Keratinocyte (primary cell): Measurements from ENCODE around the gene PPFIBP2. TPM values are rescaled to one million over a fixed set of nuclear protein-coding genes. Genes with fewer than 3 reads are reported as not detected.

Experiments
- DNase-seq: peaks from one replicate; pipeline ENCODE4 v3.0.0-alpha.2; 2011; ENCODE audit warnings: low read depth, missing footprints, low spot score
- FAIRE-seq: peaks from 2 replicates; lab custom pipeline; 2011; peaks lifted over from hg19 to GRCh38; lab: Jason Lieb, UNC
- H2AFZ ChIP-seq: 2 replicates; pipeline ENCODE4 v1.6.0; 2012; ENCODE audit warnings: low read length, control low read depth, inconsistent platforms; ENCODE audit not compliant: control insufficient read depth
- H3K27ac ChIP-seq: 2 replicates; pipeline ENCODE4 v1.5.1; 2011; ENCODE audit warnings: low read length; ENCODE audit not compliant: control insufficient read depth, insufficient read depth
- H3K27me3 ChIP-seq: 3 replicates; pipeline ENCODE4 v1.6.0; 2011; ENCODE audit warnings: low read length; ENCODE audit not compliant: control insufficient read depth, insufficient read depth; ENCODE audit errors: extremely low read depth
- H3K36me3 ChIP-seq, 2 experiments: 2 replicates in 1 of 2; 3 replicates in 1 of 2; pipeline ENCODE4 v1.5.1; 2011; ENCODE audit warnings: low read length in 2 of 2, mild to moderate bottlenecking in 1 of 2; ENCODE audit not compliant: control insufficient read depth in 2 of 2, insufficient read depth in 2 of 2; ENCODE audit errors: extremely low read depth in 1 of 2
- H3K4me1 ChIP-seq: 3 replicates; pipeline ENCODE4 v1.5.1; 2011; ENCODE audit warnings: low read length; ENCODE audit not compliant: control insufficient read depth, insufficient read depth; ENCODE audit errors: extremely low read depth
- H3K4me2 ChIP-seq: 3 replicates; pipeline ENCODE4 v1.6.0; 2011; ENCODE audit warnings: low read depth, low read length; ENCODE audit not compliant: control insufficient read depth, insufficient read depth; ENCODE audit errors: extremely low read depth
- H3K4me3 ChIP-seq, 3 experiments: fragments of 200-600 bp in 1 of 3; sonication (generic) in 1 of 3; 2 replicates in 2 of 3; 3 replicates in 1 of 3; pipeline ENCODE4 v1.5.1; 2011 to 2016; ENCODE audit warnings: low read length in 3 of 3, mild to moderate bottlenecking in 3 of 3, control low read depth in 2 of 3, inconsistent platforms in 1 of 3, low read depth in 1 of 3, mixed read lengths in 1 of 3, mixed run types in 1 of 3, moderate library complexity in 1 of 3; ENCODE audit not compliant: control insufficient read depth in 2 of 3, insufficient read depth in 2 of 3; ENCODE audit errors: extremely low read depth in 1 of 3
- H3K79me2 ChIP-seq: 2 replicates; pipeline ENCODE4 v1.6.0; 2012; ENCODE audit warnings: low read length; ENCODE audit not compliant: control insufficient read depth, insufficient read depth
- H3K9ac ChIP-seq: 3 replicates; pipeline ENCODE4 v1.6.0; 2011; ENCODE audit warnings: low read length; ENCODE audit not compliant: control insufficient read depth, insufficient read depth; ENCODE audit errors: extremely low read depth
- H3K9me1 ChIP-seq: 3 replicates; pipeline ENCODE4 v1.6.0; 2011; ENCODE audit warnings: low read length; ENCODE audit not compliant: control insufficient read depth, insufficient read depth; ENCODE audit errors: extremely low read depth
- H3K9me3 ChIP-seq: 2 replicates; pipeline ENCODE4 v1.5.1; 2012; ENCODE audit warnings: low read depth, low read length; ENCODE audit not compliant: control insufficient read depth
- H4K20me1 ChIP-seq: 3 replicates; pipeline ENCODE4 v1.6.0; 2011; ENCODE audit warnings: low read length; ENCODE audit not compliant: control insufficient read depth, insufficient read depth; ENCODE audit errors: extremely low read depth
- EZH2 ChIP-seq: IDR thresholded peaks from one replicate; pipeline ENCODE4 v1.6.1; 2012; ENCODE audit warnings: inconsistent platforms, mild to moderate bottlenecking, low read length, moderate library complexity
- dilution Hi-C: fragments of 300-500 bp; cut with MboI; formaldehyde crosslinking; loops from one replicate; pipeline ENCODE4 v1.7.0; 2020; ENCODE audit warnings: low sequenced_read_pairs; ENCODE audit not compliant: extremely low pct_ligation_motif_present
- polyA plus RNA-seq, 5 experiments: library from polyadenylated mRNA; depleted of rRNA in 3 of 5; stranded (reverse) in 3 of 5; stranded (forward) in 1 of 5; unstranded in 1 of 5; fragments of >200 nt; gene quantifications; 1 replicate in 1 of 5; 2 replicates in 3 of 5; 3 replicates in 1 of 5; pipeline versions ENCODE4 v1.2.1 to v1.2.3, GENCODE V29; 2011 to 2012; ENCODE audit warnings: missing spikeins in 2 of 5, low read depth in 1 of 5, low replicate concordance in 1 of 5
- TF ChIP-seq, protein P1 (sequence below), 3 experiments: IDR thresholded peaks in 1 of 3; conservative IDR thresholded peaks in 1 of 3; optimal IDR thresholded peaks in 1 of 3; 2 replicates in 2 of 3; 3 replicates in 1 of 3; pipeline versions ENCODE3 to v1.5.1; 2011; ENCODE audit warnings: low read length in 3 of 3, mild to moderate bottlenecking in 3 of 3, moderate library complexity in 2 of 3, control low read depth in 1 of 3, inconsistent platforms in 1 of 3; ENCODE audit not compliant: insufficient read depth in 2 of 3; ENCODE audit errors: extremely low read depth in 1 of 3

Gene PPFIBP2
- polyA plus RNA-seq, 1 donor (not counting 4 experiments of a cell fraction or from before 2014, with no cell fraction given), result 11.0 TPM

DNA sequence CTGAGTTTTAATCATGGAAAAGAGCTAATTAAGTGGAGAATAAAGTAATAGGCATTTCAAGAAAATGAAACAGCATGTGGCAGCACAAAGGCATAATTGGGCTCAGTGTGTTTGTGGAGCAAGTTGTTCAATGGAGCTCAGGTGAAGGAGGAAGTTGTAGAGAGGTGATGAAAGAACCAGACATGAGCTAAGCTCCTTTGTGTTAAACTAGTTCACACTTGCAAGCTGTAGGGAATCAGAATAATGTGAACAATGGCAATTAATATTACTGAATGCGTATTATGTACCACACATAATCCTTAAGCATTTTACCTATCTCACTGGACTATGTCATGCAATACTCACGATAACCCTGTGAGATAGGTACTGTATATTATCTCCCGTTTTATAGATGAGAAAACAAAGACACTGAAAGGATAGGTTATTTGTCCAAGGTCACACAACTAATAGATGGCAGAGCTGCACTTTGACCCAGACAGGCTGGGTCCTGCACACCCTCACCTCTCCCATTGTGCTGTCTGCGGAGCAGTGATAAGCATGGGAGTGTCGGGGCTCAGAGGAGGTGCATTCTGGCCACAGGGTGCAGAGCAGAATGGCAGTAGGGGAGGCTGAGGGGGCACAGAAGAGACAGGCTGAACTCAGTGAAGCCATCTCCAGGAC, 19.6 kb upstream of the PPFIBP2 start:
- Histone ChIP-seq H3K4me2 (no peak overlapping the region), H3K79me2 (no peaks in the 10 kb centered on the region), H4K20me1 (no peaks in the 10 kb centered on the region), H3K27ac (no peak overlapping the region), H3K36me3 (no peaks in the 10 kb centered on the region), H3K9me1 (no peaks in the 10 kb centered on the region), H3K9ac (no peak overlapping the region), H3K4me3 (no peak overlapping the region), H3K9me3 (no peaks in the 10 kb centered on the region), H3K27me3 (no peaks in the 10 kb centered on the region), H2AFZ (no peak overlapping the region), H3K4me1 (no peaks in the 10 kb centered on the region)
- DNase-seq, result no peak
- FAIRE-seq, result peak; percentile 41
- no peak for TF ChIP-seq EZH2
- TF ChIP-seq, protein P1, sequence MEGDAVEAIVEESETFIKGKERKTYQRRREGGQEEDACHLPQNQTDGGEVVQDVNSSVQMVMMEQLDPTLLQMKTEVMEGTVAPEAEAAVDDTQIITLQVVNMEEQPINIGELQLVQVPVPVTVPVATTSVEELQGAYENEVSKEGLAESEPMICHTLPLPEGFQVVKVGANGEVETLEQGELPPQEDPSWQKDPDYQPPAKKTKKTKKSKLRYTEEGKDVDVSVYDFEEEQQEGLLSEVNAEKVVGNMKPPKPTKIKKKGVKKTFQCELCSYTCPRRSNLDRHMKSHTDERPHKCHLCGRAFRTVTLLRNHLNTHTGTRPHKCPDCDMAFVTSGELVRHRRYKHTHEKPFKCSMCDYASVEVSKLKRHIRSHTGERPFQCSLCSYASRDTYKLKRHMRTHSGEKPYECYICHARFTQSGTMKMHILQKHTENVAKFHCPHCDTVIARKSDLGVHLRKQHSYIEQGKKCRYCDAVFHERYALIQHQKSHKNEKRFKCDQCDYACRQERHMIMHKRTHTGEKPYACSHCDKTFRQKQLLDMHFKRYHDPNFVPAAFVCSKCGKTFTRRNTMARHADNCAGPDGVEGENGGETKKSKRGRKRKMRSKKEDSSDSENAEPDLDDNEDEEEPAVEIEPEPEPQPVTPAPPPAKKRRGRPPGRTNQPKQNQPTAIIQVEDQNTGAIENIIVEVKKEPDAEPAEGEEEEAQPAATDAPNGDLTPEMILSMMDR (optimal IDR thresholded peaks at IDR 0.05 in 1 of 3, IDR thresholded peaks at IDR 0.05 in 1 of 3, conservative IDR thresholded peaks at IDR 0.05 in 1 of 3; ENCODE audit: extremely low read depth in 1 of 3, insufficient read depth in 2 of 3, low read length in 3 of 3), result no peak
- dilution Hi-C loops, result no loop called here

DNA sequence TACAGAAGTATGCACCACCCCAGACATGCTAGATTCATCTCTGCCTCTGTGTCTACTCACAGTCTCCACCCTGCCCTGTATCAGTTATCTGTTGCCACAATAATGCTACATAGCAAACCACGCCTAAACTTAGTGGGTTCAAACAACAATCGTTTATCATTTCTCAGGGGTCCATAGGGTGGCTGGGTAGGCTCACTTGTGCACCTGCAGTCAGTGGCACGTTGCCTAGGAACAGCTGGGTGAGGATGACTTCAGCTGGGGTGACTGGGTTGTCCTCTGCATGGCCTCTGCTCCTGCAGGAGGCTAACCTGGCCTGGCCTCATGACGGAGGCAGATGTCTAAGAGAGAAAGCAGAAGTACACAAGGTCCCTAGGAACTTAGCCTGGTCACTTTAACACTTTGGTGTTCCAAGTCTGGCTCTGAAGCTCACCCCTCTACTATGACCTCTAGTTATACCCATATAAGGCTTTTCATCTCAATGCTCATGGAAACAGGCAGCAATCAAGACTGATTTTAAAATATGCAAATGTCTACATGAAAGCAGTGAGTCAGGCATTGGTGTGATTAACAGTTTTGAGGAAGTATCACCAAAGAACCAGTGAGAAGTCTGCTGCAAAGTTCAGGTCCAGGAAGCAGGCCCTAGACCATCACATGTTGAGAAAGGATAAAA, 17.8 kb upstream of the PPFIBP2 start:
- H3K79me2 ChIP-seq, result no peaks in the 10 kb centered on the region
- H3K4me2 ChIP-seq, result no peak overlapping the region
- H2AFZ ChIP-seq, result no peak overlapping the region
- no peaks in the 10 kb centered on the region for H3K9me3 ChIP-seq
- H3K27me3 ChIP-seq, result no peaks in the 10 kb centered on the region
- no peaks in the 10 kb centered on the region for H4K20me1 ChIP-seq
- FAIRE-seq, result no peak
- no peaks in the 10 kb centered on the region for H3K36me3 ChIP-seq
- TF ChIP-seq, protein P1 (optimal IDR thresholded peaks at IDR 0.05 in 1 of 3, IDR thresholded peaks at IDR 0.05 in 1 of 3, conservative IDR thresholded peaks at IDR 0.05 in 1 of 3; ENCODE audit: extremely low read depth in 1 of 3, insufficient read depth in 2 of 3, low read length in 3 of 3), result no peak
- TF ChIP-seq EZH2, result no peak
- H3K9ac ChIP-seq, result no peak overlapping the region
- DNase-seq, result no peak
- no peak overlapping the region for H3K27ac ChIP-seq
- no peaks in the 10 kb centered on the region for H3K9me1 ChIP-seq
- H3K4me3 ChIP-seq, result no peak overlapping the region
- H3K4me1 ChIP-seq, result no peaks in the 10 kb centered on the region
- dilution Hi-C loops, result no loop called here
